Ishikawa (cell line): ENCODE data around the gene SLC22A3.

Source experiments
- CEBPB ChIP-seq: IDR thresholded peaks from 2 replicates; pipeline ENCODE4 v1.6.1; 2012
- CREB1 ChIP-seq: IDR thresholded peaks from 2 replicates; pipeline ENCODE4 v1.6.1; 2012; ENCODE audit warnings: low read depth
- EGR1 ChIP-seq: IDR thresholded peaks from 2 replicates; pipeline ENCODE4 v1.6.1; 2012
- EP300 ChIP-seq: IDR thresholded peaks from 2 replicates; pipeline ENCODE4 v1.6.1; 2012; ENCODE audit warnings: borderline replicate concordance
- FOXM1 ChIP-seq: IDR thresholded peaks from 2 replicates; pipeline ENCODE4 v1.6.1; 2012; ENCODE audit warnings: low read depth, borderline replicate concordance
- MAX ChIP-seq: IDR thresholded peaks from 2 replicates; pipeline ENCODE4 v1.6.1; 2012
- NFIC ChIP-seq: IDR thresholded peaks from 2 replicates; pipeline ENCODE4 v1.6.1; 2012
- RAD21 ChIP-seq: IDR thresholded peaks from 2 replicates; pipeline ENCODE4 v1.6.1; 2012; ENCODE audit warnings: low read depth
- TAF1 ChIP-seq: IDR thresholded peaks from 2 replicates; pipeline ENCODE4 v1.6.1; 2012; ENCODE audit warnings: low read depth, mild to moderate bottlenecking
- TCF12 ChIP-seq: IDR thresholded peaks from 2 replicates; pipeline ENCODE4 v1.6.1; 2012; ENCODE audit warnings: low read depth
- TEAD4 ChIP-seq: IDR thresholded peaks from 2 replicates; pipeline ENCODE4 v1.6.1; 2012
- YY1 ChIP-seq: IDR thresholded peaks from 2 replicates; pipeline ENCODE4 v1.6.1; 2012; ENCODE audit warnings: low read depth
- ZBTB7A ChIP-seq: IDR thresholded peaks from 2 replicates; pipeline ENCODE4 v1.6.1; 2012; ENCODE audit warnings: low read depth
- TF ChIP-seq, protein P1 (sequence below): IDR thresholded peaks from 2 replicates; pipeline ENCODE4 v1.6.1; 2012; ENCODE audit warnings: low read depth, mild to moderate bottlenecking
- TF ChIP-seq, protein P2 (sequence below): IDR thresholded peaks from 2 replicates; pipeline ENCODE4 v1.6.1; 2012

SLC22A3 gene

GRCh38 chr6:160430751-160431150 lies 82.6 kb downstream of the SLC22A3 start:
- no peak for TF ChIP-seq RAD21
- TF ChIP-seq, protein P1, sequence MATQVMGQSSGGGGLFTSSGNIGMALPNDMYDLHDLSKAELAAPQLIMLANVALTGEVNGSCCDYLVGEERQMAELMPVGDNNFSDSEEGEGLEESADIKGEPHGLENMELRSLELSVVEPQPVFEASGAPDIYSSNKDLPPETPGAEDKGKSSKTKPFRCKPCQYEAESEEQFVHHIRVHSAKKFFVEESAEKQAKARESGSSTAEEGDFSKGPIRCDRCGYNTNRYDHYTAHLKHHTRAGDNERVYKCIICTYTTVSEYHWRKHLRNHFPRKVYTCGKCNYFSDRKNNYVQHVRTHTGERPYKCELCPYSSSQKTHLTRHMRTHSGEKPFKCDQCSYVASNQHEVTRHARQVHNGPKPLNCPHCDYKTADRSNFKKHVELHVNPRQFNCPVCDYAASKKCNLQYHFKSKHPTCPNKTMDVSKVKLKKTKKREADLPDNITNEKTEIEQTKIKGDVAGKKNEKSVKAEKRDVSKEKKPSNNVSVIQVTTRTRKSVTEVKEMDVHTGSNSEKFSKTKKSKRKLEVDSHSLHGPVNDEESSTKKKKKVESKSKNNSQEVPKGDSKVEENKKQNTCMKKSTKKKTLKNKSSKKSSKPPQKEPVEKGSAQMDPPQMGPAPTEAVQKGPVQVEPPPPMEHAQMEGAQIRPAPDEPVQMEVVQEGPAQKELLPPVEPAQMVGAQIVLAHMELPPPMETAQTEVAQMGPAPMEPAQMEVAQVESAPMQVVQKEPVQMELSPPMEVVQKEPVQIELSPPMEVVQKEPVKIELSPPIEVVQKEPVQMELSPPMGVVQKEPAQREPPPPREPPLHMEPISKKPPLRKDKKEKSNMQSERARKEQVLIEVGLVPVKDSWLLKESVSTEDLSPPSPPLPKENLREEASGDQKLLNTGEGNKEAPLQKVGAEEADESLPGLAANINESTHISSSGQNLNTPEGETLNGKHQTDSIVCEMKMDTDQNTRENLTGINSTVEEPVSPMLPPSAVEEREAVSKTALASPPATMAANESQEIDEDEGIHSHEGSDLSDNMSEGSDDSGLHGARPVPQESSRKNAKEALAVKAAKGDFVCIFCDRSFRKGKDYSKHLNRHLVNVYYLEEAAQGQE, result no peak
- TF ChIP-seq NFIC, result no peak
- TF ChIP-seq EP300, result no peak
- no peak for TF ChIP-seq EGR1
- TF ChIP-seq ZBTB7A, result no peak
- TF ChIP-seq TAF1, result no peak
- no peak for TF ChIP-seq MAX
- no peak for TF ChIP-seq TCF12

- no peak for TF ChIP-seq FOXM1
- no peak for TF ChIP-seq NFIC
- TF ChIP-seq EGR1, result no peak
- TF ChIP-seq, protein P2, sequence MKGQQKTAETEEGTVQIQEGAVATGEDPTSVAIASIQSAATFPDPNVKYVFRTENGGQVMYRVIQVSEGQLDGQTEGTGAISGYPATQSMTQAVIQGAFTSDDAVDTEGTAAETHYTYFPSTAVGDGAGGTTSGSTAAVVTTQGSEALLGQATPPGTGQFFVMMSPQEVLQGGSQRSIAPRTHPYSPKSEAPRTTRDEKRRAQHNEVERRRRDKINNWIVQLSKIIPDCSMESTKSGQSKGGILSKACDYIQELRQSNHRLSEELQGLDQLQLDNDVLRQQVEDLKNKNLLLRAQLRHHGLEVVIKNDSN, result no peak
- no peak for TF ChIP-seq CEBPB
- TF ChIP-seq TCF12, result no peak
- TF ChIP-seq, protein P1, result no peak
- TF ChIP-seq ZBTB7A, result no peak
- no peak for TF ChIP-seq YY1
- no peak for TF ChIP-seq TEAD4
- no peak for TF ChIP-seq MAX
- no peak for TF ChIP-seq EP300
- TF ChIP-seq RAD21, result no peak
Observed at GRCh38 chr6:160431226-160431625, 83.0 kb downstream of the SLC22A3 start.

DNA sequence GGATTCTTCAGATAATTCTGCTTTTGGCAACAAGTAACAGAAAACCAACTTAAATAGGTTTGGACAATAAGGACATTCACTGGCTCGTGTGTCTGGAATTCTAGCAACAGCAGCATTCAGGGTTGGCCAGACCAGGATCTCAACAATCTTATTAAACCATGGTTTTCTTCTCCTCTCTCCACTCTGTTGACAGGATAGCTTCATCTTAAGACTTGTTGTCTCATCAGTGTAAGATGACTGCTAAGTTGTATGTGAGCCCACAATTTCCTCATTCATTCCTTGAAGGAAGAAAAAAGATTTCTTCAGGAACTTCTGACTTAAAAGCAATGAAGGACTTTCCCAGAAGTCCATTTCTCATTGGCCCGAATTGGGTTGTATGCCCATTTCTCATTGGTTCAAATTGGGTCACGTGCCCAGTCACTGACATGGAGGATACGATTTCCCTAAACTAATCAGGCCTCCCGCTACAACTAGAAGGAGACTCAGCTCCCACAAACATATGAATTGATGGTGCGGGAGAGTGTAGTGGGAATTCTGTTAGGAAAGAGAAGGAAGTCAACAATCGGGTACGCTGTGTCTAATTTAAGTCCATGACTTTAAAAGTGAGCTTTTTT lies 83.7 kb downstream of the SLC22A3 start:
- TF ChIP-seq, protein P1, result no peak
- TF ChIP-seq EGR1 (no peak), NFIC (no peak), CREB1 (no peak)
- TF ChIP-seq, protein P2, result peak; percentile 57; the same call in 1 of the 2 replicates

- no peak for TF ChIP-seq RAD21
Observed at GRCh38 chr6:160435935-160436334, 87.8 kb downstream of the SLC22A3 start.

- TF ChIP-seq RAD21, result no peak
- TF ChIP-seq YY1, result no peak
- no peak for TF ChIP-seq FOXM1
- TF ChIP-seq, protein P1, result no peak
- no peak for TF ChIP-seq ZBTB7A
- no peak for TF ChIP-seq NFIC
- TF ChIP-seq TEAD4, result no peak
- no peak for TF ChIP-seq CEBPB
- TF ChIP-seq TAF1, result no peak
- TF ChIP-seq MAX, result no peak
- TF ChIP-seq CREB1, result no peak
- TF ChIP-seq, protein P2, result no peak
- TF ChIP-seq EP300, result no peak
- TF ChIP-seq TCF12, result no peak
Observed at GRCh38 chr6:160437154-160437553, 89.0 kb downstream of the SLC22A3 start.
